IPS-18c (cell line): ENCODE results near the gene FBXW11.
"Not testable (repeated sequence)": the region's sequence is repeated elsewhere in the genome, so short reads cannot be mapped to it uniquely, and the experiment has no call there.

Source experiments
- H3K4me3 ChIP-seq: 2 replicates; pipeline ENCODE4 v1.7.0; 2013; ENCODE audit warnings: low read depth, mild to moderate bottlenecking, low read length, moderate library complexity; ENCODE audit not compliant: insufficient read depth
- H3K9me3 ChIP-seq: one replicate; pipeline ENCODE4 v1.6.1; 2013; ENCODE audit warnings: mild to moderate bottlenecking, low read length, moderate library complexity; ENCODE audit not compliant: control insufficient read depth, insufficient read depth

FBXW11 gene

GRCh38 chr5:171945066-171945465 is 61.4 kb downstream of the FBXW11 start:
- Histone ChIP-seq H3K9me3 (no peaks in the 10 kb centered on the region), H3K4me3 (no peak overlapping the region)

GRCh38 chr5:171942112-171942516 is 64.3 kb downstream of the FBXW11 start:
- H3K9me3 ChIP-seq, H3K4me3 ChIP-seq: not testable (repeated sequence)

- not testable (repeated sequence) for H3K4me3 ChIP-seq, H3K9me3 ChIP-seq
Observed at GRCh38 chr5:171941675-171942074, 64.8 kb downstream of the FBXW11 start.

GRCh38 chr5:171941275-171941674 is 65.2 kb downstream of the FBXW11 start:
- not testable (repeated sequence) for H3K9me3 ChIP-seq, H3K4me3 ChIP-seq

GRCh38 chr5:171939951-171940350 is 66.5 kb downstream of the FBXW11 start:
- no peaks in the 10 kb centered on the region for H3K9me3 ChIP-seq
- H3K4me3 ChIP-seq = no peak overlapping the region

GRCh38 chr5:171938358-171938757 is 68.1 kb downstream of the FBXW11 start:
- H3K4me3 ChIP-seq = no peak overlapping the region
- H3K9me3 ChIP-seq = no peaks in the 10 kb centered on the region

- H3K9me3 ChIP-seq = no peaks in the 10 kb centered on the region
Observed at GRCh38 chr5:171937351-171937750, 69.1 kb downstream of the FBXW11 start.

GRCh38 chr5:171934586-171934985 is 71.9 kb downstream of the FBXW11 start:
- H3K4me3 ChIP-seq = no peak overlapping the region
- no peaks in the 10 kb centered on the region for H3K9me3 ChIP-seq

More at GRCh38 chr5:171937351-171937750, 69.1 kb downstream of the FBXW11 start:
- no peak overlapping the region for H3K4me3 ChIP-seq

GRCh38 chr5:171931163-171931562 is 75.3 kb downstream of the FBXW11 start:
- no peaks in the 10 kb centered on the region for H3K9me3 ChIP-seq
- H3K4me3 ChIP-seq = no peak overlapping the region

GRCh38 chr5:171927345-171927941 is 79.0 kb downstream of the FBXW11 start:
- peaks cover 5% of the 10 kb centered on the region for H3K9me3 ChIP-seq
- H3K4me3 ChIP-seq = no peak overlapping the region

- H3K4me3 ChIP-seq = no peak overlapping the region
- peaks cover 5% of the 10 kb centered on the region for H3K9me3 ChIP-seq
Observed at GRCh38 chr5:171926311-171926710, 80.1 kb downstream of the FBXW11 start.

- Histone ChIP-seq H3K4me3 (no peak overlapping the region), H3K9me3 (peaks cover 5% of the 10 kb centered on the region)
Observed at GRCh38 chr5:171924493-171925122, 81.8 kb downstream of the FBXW11 start.

- H3K9me3 ChIP-seq = peaks cover 5% of the 10 kb centered on the region
Observed at GRCh38 chr5:171920765-171921391, 85.6 kb downstream of the FBXW11 start.

GRCh38 chr5:171915700-171916099 is 90.7 kb downstream of the FBXW11 start:
- not testable (repeated sequence) for H3K4me3 ChIP-seq

More at GRCh38 chr5:171920765-171921391, 85.6 kb downstream of the FBXW11 start:
- no peak overlapping the region for H3K4me3 ChIP-seq

GRCh38 chr5:171914726-171915338 is 91.6 kb downstream of the FBXW11 start:
- Histone ChIP-seq H3K4me3 (no peak overlapping the region), H3K9me3 (no peaks in the 10 kb centered on the region)

More at GRCh38 chr5:171915700-171916099, 90.7 kb downstream of the FBXW11 start:
- H3K9me3 ChIP-seq = not testable (repeated sequence)

GRCh38 chr5:171913987-171914273 is 92.5 kb downstream of the FBXW11 start:
- Histone ChIP-seq H3K4me3 (no peak overlapping the region), H3K9me3 (no peaks in the 10 kb centered on the region)

- H3K9me3 ChIP-seq = no peaks in the 10 kb centered on the region
- H3K4me3 ChIP-seq = no peak overlapping the region
Observed at GRCh38 chr5:171911152-171911551, 95.3 kb downstream of the FBXW11 start.

- Histone ChIP-seq H3K4me3 (no peak overlapping the region), H3K9me3 (no peaks in the 10 kb centered on the region)
Observed at GRCh38 chr5:171908638-171909037, 97.8 kb downstream of the FBXW11 start.
